ENCODE measurements around the gene CDH23. TPM values are rescaled to one million over a fixed set of nuclear protein-coding genes. Genes with fewer than 3 reads are reported as not detected.

Gene CDH23
- total RNA-seq, 1 donor from 2014 or later = not detected

DNA sequence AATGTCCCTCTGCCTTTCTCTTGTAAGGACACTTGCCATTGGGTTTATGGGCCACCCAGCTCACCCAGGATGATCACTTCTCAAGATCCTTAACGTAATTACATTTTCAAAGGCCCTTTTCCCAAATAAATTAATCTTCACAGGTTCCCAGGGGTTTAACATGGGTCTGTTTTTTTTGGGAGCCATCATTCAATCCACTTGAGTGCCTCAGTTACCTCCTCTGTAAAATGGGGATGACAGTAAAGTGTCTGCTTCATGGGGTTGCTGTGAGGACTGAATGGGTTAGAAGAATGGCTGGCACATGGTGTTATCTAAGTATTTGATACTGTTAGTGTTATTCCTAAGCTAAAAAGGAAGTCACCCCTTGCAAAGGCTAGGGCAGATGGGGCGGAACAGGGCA is 315.4 kb downstream of the CDH23 start:
- no peak for DNase-seq (ENCODE audit: low read depth)
- H3K27me3 ChIP-seq (ENCODE audit: control insufficient read depth, insufficient read depth, low read length) = no peaks in the 10 kb centered on the region
- no peak for FAIRE-seq
- no peaks in the 10 kb centered on the region for H3K36me3 ChIP-seq (ENCODE audit: control insufficient read depth, insufficient read depth, low read length)
- TF ChIP-seq, protein P1, sequence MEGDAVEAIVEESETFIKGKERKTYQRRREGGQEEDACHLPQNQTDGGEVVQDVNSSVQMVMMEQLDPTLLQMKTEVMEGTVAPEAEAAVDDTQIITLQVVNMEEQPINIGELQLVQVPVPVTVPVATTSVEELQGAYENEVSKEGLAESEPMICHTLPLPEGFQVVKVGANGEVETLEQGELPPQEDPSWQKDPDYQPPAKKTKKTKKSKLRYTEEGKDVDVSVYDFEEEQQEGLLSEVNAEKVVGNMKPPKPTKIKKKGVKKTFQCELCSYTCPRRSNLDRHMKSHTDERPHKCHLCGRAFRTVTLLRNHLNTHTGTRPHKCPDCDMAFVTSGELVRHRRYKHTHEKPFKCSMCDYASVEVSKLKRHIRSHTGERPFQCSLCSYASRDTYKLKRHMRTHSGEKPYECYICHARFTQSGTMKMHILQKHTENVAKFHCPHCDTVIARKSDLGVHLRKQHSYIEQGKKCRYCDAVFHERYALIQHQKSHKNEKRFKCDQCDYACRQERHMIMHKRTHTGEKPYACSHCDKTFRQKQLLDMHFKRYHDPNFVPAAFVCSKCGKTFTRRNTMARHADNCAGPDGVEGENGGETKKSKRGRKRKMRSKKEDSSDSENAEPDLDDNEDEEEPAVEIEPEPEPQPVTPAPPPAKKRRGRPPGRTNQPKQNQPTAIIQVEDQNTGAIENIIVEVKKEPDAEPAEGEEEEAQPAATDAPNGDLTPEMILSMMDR (IDR thresholded peaks at IDR 0.05; ENCODE audit: insufficient read depth, low read length, severe bottlenecking) = no peak
- no peak overlapping the region for H3K4me3 ChIP-seq (ENCODE audit: low read depth, low read length)

DNA sequence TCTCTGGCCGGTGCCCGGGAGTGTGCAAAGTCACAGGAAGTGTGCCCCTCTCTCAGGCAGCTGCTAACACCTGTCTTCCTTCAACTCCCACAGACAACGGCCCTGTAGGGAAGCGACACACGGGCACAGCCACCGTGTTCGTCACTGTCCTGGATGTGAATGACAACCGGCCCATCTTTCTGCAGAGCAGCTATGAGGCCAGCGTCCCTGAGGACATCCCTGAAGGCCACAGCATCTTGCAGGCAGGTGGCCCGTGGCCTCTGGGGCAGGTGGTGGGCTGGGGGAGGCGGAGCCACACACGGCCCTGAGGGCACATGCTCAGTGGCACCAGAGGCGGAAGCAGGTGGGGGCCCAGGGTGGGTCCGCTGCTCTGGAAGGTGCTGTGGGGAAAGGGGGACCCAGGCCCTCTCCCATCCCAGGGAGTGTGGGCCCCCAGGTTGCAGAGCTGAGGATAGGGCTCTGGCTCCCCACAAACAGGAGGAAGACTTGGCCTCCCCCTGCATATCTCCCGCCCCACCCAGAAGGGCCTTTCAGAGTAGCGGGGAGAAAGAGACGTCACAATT is 315.9 kb downstream of the CDH23 start:
- Histone ChIP-seq H3K27me3 (ENCODE audit: control insufficient read depth, insufficient read depth, low read length) (no peaks in the 10 kb centered on the region), H3K4me3 (ENCODE audit: low read depth, low read length) (no peak overlapping the region), H3K36me3 (ENCODE audit: control insufficient read depth, insufficient read depth, low read length) (no peaks in the 10 kb centered on the region)
- FAIRE-seq = no peak
- DNase-seq (ENCODE audit: low read depth) = no peak
- TF ChIP-seq, protein P1 (IDR thresholded peaks at IDR 0.05; ENCODE audit: insufficient read depth, low read length, severe bottlenecking) = no peak

DNA sequence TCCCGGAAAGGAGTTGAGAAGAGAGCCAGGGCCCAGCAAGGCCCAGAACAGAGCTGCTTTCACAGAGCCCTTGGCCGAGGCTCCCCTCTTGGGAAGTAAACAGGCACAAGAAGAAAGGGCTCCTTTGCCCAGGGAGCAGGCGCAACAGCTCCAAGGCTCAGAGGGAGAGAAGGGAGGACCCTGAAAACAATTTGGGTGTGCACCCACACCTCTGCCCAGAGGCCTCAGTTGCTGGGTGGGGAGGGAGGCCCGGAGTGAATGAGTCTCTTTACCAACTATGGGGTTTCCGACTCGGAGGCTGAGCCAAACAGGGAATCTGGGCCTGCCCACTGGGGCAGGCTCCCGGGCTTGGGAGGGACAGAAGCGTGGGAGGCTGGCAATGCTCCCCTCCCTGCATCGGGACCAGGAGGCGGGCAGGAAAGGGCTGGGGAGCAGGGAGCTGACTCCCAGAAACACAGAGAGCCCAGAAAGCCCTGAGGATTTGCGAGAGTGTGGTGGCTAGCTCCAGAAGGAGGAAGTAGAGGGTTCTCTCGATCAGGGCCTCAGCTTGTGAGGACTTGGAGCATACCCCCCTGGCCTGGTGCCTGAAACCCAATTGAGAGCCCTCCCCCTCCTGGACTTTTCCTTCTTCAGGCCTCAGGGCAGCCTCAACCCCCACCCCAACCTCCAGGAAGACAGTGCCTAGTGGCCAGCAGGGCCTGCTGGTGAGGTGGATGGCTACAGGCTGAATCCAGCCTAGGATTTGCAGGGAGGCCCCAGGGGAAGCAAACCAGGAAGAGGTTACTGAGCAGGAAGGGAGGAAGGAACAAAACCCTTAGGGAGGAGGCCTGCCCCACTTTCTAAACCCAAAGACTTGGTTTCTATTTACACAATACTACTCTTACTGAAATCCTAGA is 316.7 kb downstream of the CDH23 start:
- Histone ChIP-seq H3K4me3 (ENCODE audit: low read depth, low read length) (no peak overlapping the region), H3K36me3 (ENCODE audit: control insufficient read depth, insufficient read depth, low read length) (no peaks in the 10 kb centered on the region), H3K27me3 (ENCODE audit: control insufficient read depth, insufficient read depth, low read length) (no peaks in the 10 kb centered on the region)
- TF ChIP-seq, protein P1 (IDR thresholded peaks at IDR 0.05; ENCODE audit: insufficient read depth, low read length, severe bottlenecking) = peak; percentile 14
- DNase-seq (ENCODE audit: low read depth) (peak; percentile 89), FAIRE-seq (peak; percentile 50)

DNA sequence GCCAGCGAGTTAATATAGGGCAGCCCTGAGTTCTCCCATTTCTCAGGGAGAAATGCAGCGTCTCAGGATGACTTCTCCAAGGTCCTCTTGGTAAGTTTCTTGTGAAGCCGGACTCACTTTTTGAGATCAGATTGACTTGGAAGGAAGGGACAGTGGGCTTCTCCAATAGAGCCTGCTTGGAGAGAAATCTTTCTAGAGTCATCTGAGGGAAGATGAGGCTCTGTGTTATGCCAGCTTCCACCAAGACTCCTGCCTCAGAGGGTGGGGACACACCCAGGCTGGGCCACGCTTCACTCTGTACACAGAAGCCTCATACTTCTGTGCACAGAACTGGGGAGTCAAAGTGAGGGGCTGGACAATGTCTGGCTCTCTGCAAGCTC is 317.3 kb downstream of the CDH23 start:
- TF ChIP-seq, protein P1 (IDR thresholded peaks at IDR 0.05; ENCODE audit: insufficient read depth, low read length, severe bottlenecking) = no peak
- Histone ChIP-seq H3K36me3 (ENCODE audit: control insufficient read depth, insufficient read depth, low read length) (no peaks in the 10 kb centered on the region), H3K27me3 (ENCODE audit: control insufficient read depth, insufficient read depth, low read length) (no peaks in the 10 kb centered on the region), H3K4me3 (ENCODE audit: low read depth, low read length) (no peak overlapping the region)
- FAIRE-seq (no peak), DNase-seq (ENCODE audit: low read depth) (no peak)

DNA sequence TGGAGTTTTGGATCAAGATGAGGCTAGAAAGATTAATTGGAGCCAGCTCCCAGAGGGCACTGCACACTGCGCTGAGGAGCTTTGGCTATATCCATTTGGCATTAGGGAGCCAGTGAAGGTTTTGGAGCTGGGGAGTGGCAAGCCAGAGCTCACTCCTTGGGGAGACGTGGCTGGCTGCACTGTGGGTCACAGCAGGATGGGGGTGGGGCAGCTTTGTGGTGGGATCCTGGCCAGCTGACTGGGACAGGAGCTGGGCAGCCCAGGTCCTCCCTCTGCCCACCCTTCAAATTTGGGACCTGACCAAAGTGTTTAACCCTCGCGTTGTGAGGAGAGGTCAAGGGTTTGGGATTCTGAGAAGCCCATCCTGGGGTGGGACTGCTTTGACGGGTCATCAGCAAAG is 317.9 kb downstream of the CDH23 start:
- no peak for FAIRE-seq
- TF ChIP-seq, protein P1 (IDR thresholded peaks at IDR 0.05; ENCODE audit: insufficient read depth, low read length, severe bottlenecking) = no peak
- no peak for DNase-seq (ENCODE audit: low read depth)
- H3K27me3 ChIP-seq (ENCODE audit: control insufficient read depth, insufficient read depth, low read length) = no peaks in the 10 kb centered on the region
- H3K4me3 ChIP-seq (ENCODE audit: low read depth, low read length) = no peak overlapping the region
- no peaks in the 10 kb centered on the region for H3K36me3 ChIP-seq (ENCODE audit: control insufficient read depth, insufficient read depth, low read length)
